Anterior cingulate cortex (tissue), 58 donors: ENCODE data around the gene HAND1.

Experiments used
- DNase-seq, 58 donors: peaks; one replicate each; lab custom pipeline; 2025; lab: John Stamatoyannopoulos, UW

HAND1 gene

GRCh38 chr5:154479944-154480750 lies 2.1 kb upstream of the HAND1 start:
- no peak for DNase-seq

- no peak for DNase-seq
Observed at GRCh38 chr5:154479160-154479943, 1.3 kb upstream of the HAND1 start.

GRCh38 chr5:154478752-154479159 lies 729 bp upstream of the HAND1 start:
- DNase-seq, result no peak

GRCh38 chr5:154477382-154478223 lies 424 bp downstream of the HAND1 start:
- no peak for DNase-seq

GRCh38 chr5:154476354-154477205 lies 1.4 kb downstream of the HAND1 start:
- no peak for DNase-seq

- DNase-seq, result no peak
Observed at GRCh38 chr5:154475591-154476353, 2.3 kb downstream of the HAND1 start.

- no peak for DNase-seq
Observed at GRCh38 chr5:154474396-154475334, 3.4 kb downstream of the HAND1 start.

- DNase-seq, result no peak
Observed at GRCh38 chr5:154473581-154474283, 4.3 kb downstream of the HAND1 start.

GRCh38 chr5:154472871-154473580 lies 5.0 kb downstream of the HAND1 start:
- no peak for DNase-seq

- DNase-seq, result no peak
Observed at GRCh38 chr5:154470947-154471870, 6.8 kb downstream of the HAND1 start.

- no peak for DNase-seq
Observed at GRCh38 chr5:154470137-154470536, 7.9 kb downstream of the HAND1 start.

- peak in 55 of 58 donors; percentile 2 to 85 (median 36) for DNase-seq
Observed at GRCh38 chr5:154467655-154468354, 10.2 kb downstream of the HAND1 start.

- no peak for DNase-seq
Observed at GRCh38 chr5:154466671-154467070, 11.4 kb downstream of the HAND1 start.

GRCh38 chr5:154466147-154466546 lies 11.9 kb downstream of the HAND1 start:
- no peak for DNase-seq

- no peak for DNase-seq
Observed at GRCh38 chr5:154465169-154465568, 12.9 kb downstream of the HAND1 start.
